ENCODE results near the gene ZNF654.
A peak's percentile ranks its signal among the peaks of the same experiment; 100 is the strongest.
"Not testable (repeated sequence)": the region's sequence is repeated elsewhere in the genome, so short reads cannot be mapped to it uniquely, and the experiment has no call there.

ZNF654 gene

DNA sequence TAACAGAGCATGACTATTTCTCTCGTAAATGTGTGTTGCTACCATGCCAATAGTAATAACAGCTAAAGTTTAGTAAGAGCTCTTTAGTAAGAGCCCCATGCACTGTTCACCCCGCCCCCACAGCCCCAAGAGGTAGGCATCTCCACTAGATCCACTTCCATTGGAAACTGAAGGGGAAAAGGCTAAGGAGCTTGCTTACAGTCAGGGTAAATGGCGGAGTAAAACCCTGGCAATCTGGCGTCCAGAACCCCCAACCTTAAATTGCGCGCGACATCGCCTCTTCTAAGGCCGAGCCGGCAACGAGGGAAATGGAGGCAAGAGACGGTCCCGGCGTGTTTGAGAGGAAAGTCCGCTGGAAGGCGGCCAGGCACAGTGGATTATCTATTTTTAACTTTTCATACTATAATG is 90.0 kb downstream of the ZNF654 start:
- peak overlapping the region; percentile 97 for H3K4me3 Mint-ChIP-seq
- peaks cover 2% of the 10 kb centered on the region for H3K36me3 Mint-ChIP-seq
- no peaks in the 10 kb centered on the region for H3K9me3 Mint-ChIP-seq
- peak overlapping the region; percentile 96 for H3K27ac Mint-ChIP-seq
- peaks cover 22% of the 10 kb centered on the region for H3K4me1 Mint-ChIP-seq
- H3K27me3 Mint-ChIP-seq = no peaks in the 10 kb centered on the region

DNA sequence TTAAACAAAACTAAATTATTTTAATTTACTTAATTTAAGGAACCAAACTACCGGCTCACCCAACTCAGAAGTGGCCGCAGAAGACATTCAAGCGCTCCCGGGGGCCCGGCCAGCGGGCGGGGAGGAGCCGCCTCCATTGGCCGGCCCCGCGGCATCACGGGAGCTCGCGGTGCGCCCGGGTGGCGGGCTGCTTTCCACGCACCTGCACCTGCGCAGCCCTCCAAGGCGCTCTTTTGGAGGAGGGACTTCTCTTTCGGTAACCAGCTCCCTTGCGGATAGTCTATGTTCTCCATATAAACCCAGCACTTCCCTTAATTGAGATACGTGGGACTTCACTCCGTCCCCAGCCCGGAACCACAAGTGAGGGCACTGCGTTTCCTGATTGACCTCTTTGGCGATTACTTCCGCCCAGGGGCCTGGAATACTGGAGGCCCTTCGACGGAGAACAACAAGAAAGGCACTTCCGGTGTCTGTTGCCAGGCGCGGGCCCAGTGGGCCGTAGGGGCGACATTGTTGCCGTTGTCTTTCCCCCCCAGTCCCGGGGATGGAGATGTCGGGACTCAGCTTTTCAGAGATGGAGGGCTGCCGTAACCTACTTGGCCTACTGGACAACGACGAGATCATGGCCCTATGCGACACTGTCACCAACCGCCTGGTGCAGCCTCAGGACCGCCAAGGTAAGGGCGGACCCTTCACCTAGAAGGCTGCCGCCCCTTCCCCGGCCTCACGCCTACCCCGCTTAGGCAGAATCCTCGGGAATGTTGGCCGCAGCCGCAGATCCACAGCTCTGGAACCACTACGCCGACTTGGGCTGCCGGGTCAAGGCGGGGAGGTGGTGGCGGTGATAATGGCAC is 90.7 kb downstream of the ZNF654 start, which contains the start of gene C3orf38:
Gene C3orf38, plus strand, starts transcription at position 451 of the 854 bp plus-strand sequence. Its CDS starts 94 bp downstream, at position 545.
- Mint-ChIP-seq H3K4me3 (peak within 1 kb of the TSS; percentile 98), H3K27me3 (no peaks in the 10 kb centered on the region), H3K27ac (peak within 1 kb of the TSS; percentile 98), H3K36me3 (peaks cover 4% of the 10 kb centered on the region), H3K4me1 (peaks cover 27% of the 10 kb centered on the region), H3K9me3 (no peaks in the 10 kb centered on the region)

DNA sequence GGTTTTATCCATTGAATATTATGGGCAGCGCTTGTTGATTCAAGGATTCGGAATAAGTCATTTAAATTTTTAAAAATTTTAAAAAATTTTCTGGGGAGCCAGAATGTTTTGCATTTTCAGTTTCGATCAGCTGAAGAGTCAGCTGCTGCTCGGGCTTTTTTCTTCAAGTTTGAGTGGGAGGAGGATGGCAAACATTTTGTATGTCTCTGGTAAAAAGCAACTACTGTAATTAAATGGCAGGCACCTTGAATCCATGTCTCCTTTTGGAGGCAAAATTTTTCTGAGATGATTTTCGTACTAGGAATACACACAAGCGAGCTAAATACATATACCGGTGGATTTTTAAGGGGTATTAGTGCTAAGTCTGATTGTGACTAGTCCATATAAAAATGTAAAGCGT is 91.3 kb downstream of the ZNF654 start:
- Mint-ChIP-seq H3K27ac (peak overlapping the region; percentile 98), H3K27me3 (no peaks in the 10 kb centered on the region), H3K4me1 (peaks cover 27% of the 10 kb centered on the region), H3K9me3 (no peaks in the 10 kb centered on the region), H3K36me3 (peaks cover 4% of the 10 kb centered on the region), H3K4me3 (peak overlapping the region; percentile 98)

DNA sequence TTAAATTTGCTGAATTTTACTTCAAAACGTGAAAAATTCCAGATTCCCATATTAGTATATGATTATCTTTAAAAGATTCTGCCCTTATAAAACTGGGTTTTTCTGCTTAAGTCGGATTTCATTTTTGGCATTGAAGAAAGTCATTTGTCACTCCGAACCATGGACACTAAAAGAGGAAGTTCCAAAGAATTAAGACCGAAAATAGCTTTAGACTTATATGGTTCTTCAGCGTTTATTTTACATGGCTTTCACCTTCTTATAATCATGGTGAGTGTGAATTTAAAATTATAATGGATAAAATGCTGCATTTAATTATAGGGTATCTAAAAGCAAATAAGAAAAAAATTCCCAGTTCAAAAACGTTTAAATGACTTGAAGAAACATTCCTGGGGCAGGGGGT is 91.8 kb downstream of the ZNF654 start:
- Mint-ChIP-seq H3K27me3 (no peaks in the 10 kb centered on the region), H3K9me3 (no peaks in the 10 kb centered on the region), H3K27ac (peak overlapping the region; percentile 98), H3K4me3 (peak overlapping the region; percentile 98), H3K4me1 (peaks cover 30% of the 10 kb centered on the region), H3K36me3 (peaks cover 7% of the 10 kb centered on the region)

DNA sequence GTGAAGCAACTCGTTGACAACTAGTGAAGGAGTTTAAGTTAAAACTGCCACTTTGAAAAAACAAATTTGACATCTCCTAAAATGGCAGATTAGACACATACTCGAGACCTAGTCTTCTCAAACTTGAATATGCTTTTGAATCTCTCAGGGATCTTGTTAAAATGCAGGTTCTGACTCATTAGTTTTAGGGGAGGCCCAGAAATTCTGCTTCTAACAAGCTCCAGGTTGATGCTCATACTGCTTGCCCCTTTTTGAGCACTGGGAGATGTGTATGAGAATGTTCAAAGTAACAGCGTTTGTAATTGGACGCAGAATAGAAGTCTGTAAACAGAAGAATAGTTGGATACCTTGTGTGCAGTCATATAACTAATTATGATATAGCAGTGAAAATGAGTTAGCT is 92.3 kb downstream of the ZNF654 start:
- H3K4me3 Mint-ChIP-seq = peak overlapping the region; percentile 98
- peaks cover 9% of the 10 kb centered on the region for H3K36me3 Mint-ChIP-seq
- peaks cover 35% of the 10 kb centered on the region for H3K4me1 Mint-ChIP-seq
- no peaks in the 10 kb centered on the region for H3K9me3 Mint-ChIP-seq
- no peaks in the 10 kb centered on the region for H3K27me3 Mint-ChIP-seq
- peak overlapping the region; percentile 98 for H3K27ac Mint-ChIP-seq

DNA sequence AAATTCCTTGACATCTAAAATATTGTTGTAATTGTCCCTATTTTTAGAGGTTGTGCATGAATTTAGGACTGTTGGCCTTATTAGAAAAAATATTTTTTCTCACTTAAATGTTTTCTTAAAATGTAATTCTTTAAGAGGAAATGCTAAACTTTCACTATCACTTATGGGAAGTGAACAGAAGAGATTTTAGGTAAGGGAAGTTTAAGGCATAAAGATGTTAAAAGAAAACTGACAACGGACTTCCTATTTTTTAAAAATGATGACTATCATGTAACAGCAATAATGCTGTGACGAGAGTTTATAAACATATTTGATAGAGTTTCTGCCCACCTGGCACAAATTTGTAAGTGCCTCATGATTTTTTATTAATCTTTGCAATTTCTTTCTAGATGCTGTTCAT is 93.8 kb downstream of the ZNF654 start:
- H3K4me1 Mint-ChIP-seq = peaks cover 47% of the 10 kb centered on the region
- peak overlapping the region; percentile 10 for H3K27ac Mint-ChIP-seq
- H3K4me3 Mint-ChIP-seq = peak overlapping the region; percentile 54

DNA sequence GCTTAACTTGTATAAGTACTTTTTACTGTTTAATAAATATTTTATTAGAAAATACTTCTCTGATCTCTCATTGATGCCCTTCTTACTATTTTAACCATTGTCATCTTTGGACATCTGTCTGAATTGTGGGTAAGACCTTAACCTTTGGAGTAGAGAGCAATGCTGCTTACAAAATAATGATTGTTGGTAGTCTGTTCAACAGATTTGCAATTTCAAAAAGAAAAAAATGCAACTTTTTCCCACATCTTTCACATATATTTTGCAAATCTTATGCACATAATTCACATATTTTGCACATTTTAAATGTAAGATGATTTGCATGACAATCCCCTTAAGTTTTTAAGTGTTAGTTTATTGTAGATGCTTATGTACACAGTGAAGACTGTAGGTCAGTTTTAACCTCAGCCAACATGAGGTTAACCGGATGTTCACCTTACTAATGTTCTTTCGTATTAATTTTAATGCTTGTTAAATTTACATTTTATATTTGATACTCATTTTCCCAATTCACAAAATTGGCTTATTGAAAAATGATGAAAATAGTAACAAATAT is 107.4 kb downstream of the ZNF654 start:
- Mint-ChIP-seq H3K27me3 (no peaks in the 10 kb centered on the region), H3K4me3 (no peak overlapping the region)

More for the DNA sequence above, 93.8 kb downstream of the ZNF654 start:
- H3K36me3 Mint-ChIP-seq = peaks cover 17% of the 10 kb centered on the region
- H3K27me3 Mint-ChIP-seq = no peaks in the 10 kb centered on the region
- H3K9me3 Mint-ChIP-seq = no peaks in the 10 kb centered on the region

DNA sequence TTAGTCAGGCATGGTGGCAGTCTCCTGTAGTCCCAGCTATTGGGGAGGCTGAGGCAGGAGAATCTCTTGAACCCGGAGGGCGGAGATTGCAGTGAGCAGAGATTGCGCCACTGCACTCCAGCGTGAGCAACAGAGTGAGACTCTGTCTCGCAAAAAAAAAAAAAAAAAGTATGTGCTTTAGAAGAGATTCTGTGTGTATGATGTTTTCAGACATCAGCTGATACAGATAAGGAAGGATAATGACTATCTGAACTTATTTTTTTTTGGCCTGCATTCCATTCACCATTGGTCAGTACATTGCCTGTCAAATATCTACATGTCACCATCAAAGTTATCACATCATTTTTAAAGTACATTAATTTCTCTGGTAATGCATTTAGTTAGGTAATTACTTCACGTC is 108.1 kb downstream of the ZNF654 start:
- Mint-ChIP-seq H3K4me1 (peaks cover 16% of the 10 kb centered on the region), H3K9me3 (no peaks in the 10 kb centered on the region), H3K4me3 (no peak overlapping the region), H3K36me3 (peaks cover 25% of the 10 kb centered on the region), H3K27ac (no peak overlapping the region), H3K27me3 (no peaks in the 10 kb centered on the region)

More for the DNA sequence above, 107.4 kb downstream of the ZNF654 start:
- H3K36me3 Mint-ChIP-seq = peaks cover 26% of the 10 kb centered on the region
- no peak overlapping the region for H3K27ac Mint-ChIP-seq
- H3K4me1 Mint-ChIP-seq = peaks cover 20% of the 10 kb centered on the region
- no peaks in the 10 kb centered on the region for H3K9me3 Mint-ChIP-seq

DNA sequence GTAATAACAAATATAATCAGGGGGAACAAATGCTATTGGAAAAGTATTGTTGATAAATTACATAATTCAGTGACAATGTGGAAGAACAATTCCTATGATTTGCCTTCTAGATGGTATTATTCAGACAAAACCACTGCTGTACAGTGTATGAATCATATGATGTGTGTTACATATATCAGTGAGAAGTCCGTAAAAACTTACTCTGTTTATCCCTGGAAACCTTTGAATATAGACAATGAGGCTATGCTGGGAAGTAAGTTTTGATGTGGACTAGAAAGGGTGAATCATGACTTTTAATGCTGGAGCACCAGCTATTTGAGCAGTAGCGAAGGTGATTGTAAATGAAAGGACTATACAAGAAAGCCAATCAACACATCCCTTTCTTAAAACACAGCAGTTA is 108.6 kb downstream of the ZNF654 start:
- Mint-ChIP-seq H3K4me1 (peaks cover 10% of the 10 kb centered on the region), H3K27me3 (no peaks in the 10 kb centered on the region), H3K27ac (no peak overlapping the region), H3K36me3 (peaks cover 23% of the 10 kb centered on the region), H3K9me3 (no peaks in the 10 kb centered on the region), H3K4me3 (no peak overlapping the region)

DNA sequence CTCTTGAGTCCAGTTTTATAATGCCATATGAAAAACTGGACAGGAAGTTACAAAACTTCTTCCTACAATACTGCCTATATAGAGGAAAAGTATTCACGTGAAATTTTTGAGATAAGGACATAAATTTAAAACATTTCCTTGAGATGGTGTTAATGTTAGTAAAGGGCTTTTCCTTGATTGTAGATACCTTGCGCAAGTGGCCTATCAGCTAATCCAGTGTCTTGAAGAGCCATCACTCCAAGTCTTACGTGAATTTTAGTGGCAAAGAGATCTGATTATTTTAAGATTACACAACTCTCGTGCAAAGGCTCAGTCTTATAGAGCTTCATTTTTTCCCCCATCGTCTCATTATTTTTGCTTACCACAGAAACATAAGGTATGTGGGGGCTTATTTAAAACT is 109.1 kb downstream of the ZNF654 start:
- Mint-ChIP-seq H3K4me1 (peaks cover 6% of the 10 kb centered on the region), H3K27ac (no peak overlapping the region)

DNA sequence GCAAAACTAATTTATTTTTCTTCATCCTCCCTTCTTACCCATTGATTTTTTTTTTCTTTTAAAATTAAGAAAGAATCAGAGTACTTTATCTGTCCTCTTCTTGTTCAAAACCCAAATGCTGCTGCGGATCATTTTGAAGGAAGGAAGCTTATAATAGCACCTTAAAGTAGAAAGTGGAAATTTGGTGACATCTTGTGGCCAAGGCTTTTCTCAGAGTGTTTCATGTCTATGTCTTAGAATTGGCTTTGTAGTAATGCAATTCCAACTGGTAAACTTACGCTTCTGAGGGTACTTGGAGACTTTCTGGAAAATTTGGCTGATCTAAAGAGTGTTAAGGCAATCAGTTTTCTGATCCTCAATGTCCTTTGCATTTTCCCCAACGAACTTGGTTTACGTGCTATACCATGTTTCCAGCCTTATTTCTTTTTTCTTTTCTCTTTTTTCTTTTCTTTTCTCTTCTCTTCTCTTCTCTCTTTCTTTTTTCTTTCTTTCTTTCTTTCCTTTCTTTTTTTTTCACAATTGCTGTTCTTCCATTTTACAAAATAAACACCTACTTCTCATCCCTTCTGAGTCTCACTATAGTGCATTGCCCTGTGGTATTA is 121.4 kb downstream of the ZNF654 start:
- Mint-ChIP-seq H3K36me3 (peaks cover 2% of the 10 kb centered on the region), H3K27me3 (no peaks in the 10 kb centered on the region), H3K27ac (no peak overlapping the region), H3K9me3 (no peaks in the 10 kb centered on the region), H3K4me1 (peaks cover 7% of the 10 kb centered on the region), H3K4me3 (no peak overlapping the region)

More for the DNA sequence above, 109.1 kb downstream of the ZNF654 start:
- Mint-ChIP-seq H3K36me3 (peaks cover 21% of the 10 kb centered on the region), H3K4me3 (no peak overlapping the region), H3K27me3 (no peaks in the 10 kb centered on the region), H3K9me3 (no peaks in the 10 kb centered on the region)

DNA sequence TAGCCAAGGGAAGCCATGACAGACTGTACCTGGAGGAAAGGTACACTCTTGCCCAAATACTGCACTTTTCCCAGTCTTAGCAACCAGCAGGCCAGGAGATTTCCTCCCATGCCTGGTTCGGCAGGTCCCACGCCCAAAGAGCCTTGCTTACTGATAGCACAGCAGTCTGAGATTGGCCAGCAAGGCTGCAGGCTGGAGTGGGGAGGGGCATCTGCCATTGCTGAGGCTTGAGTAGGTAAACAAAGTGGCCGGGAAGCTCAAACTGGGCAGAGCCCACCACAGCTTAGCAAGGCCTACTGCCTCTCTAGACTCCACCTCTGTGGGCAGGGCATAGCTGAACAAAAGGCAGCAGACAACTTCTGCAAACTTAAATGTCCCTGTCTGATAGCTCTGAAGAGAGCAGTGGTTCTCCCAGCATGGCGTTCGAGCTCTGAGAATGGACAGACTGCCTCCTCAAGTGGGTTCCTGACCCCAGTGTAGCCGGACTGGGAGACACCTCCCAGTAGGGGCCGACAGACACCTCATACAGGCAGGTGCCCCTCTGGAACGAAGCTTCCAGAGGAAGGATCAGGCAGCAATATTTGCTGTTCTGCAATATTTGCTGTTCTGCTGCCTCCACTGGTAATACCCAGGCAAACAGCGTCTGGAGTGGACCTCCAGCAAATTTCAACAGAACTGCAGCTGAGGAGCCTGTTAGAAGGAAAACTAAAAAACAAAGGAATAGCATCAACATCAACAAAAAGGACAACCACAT is 123.3 kb downstream of the ZNF654 start:
- not testable (repeated sequence) for H3K4me1 Mint-ChIP-seq, H3K9me3 Mint-ChIP-seq, H3K27me3 Mint-ChIP-seq, H3K27ac Mint-ChIP-seq, H3K36me3 Mint-ChIP-seq, H3K4me3 Mint-ChIP-seq

DNA sequence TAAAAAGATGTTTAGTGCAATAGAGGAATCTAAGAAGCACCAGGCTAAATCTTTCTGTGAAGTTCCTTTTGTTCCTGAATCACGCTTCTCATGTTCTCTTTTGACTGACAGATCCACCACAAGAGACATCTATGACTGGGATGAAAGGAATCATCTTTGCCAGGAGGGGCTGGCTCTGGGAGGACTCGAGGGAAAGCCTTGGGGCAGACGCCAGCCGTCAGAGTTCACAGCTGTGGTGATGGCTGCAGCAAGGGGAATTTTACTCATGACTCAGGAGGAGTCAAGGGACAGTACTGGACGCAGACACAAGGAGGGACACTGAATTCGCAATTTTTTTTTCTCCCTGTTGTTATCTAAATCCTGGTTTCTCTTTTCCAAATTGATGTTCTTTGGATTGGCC is 129.4 kb downstream of the ZNF654 start:
- Mint-ChIP-seq H3K27ac (no peak overlapping the region), H3K27me3 (no peaks in the 10 kb centered on the region), H3K9me3 (peaks cover 9% of the 10 kb centered on the region), H3K4me1 (peaks cover 3% of the 10 kb centered on the region), H3K36me3 (peaks cover 2% of the 10 kb centered on the region), H3K4me3 (no peak overlapping the region)

DNA sequence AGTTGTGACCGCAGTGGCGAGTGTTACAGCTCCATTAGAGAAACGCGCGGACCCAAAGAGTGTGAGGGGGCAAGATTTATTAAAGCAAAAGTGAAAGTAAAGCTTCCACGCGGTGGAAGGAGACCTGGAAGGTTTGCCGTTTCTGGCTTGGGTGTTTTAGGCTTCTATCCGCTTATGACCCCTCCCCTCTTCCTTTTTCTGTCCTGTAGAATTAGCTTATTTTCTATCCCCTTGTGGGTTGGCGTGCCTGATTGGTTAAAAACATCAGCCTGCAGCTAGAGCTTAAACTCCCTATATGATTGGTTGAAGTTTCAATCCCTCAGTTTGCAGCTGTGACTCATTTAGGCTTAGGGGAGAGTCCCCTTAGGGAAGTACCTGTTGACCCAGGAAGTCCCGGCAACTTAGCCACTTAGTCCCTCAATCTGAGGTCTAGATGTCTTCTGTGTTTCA is 130.3 kb downstream of the ZNF654 start:
- Mint-ChIP-seq H3K36me3 (peaks cover 2% of the 10 kb centered on the region), H3K9me3 (peaks cover 9% of the 10 kb centered on the region), H3K27ac (no peak overlapping the region), H3K27me3 (no peaks in the 10 kb centered on the region), H3K4me1 (peaks cover 3% of the 10 kb centered on the region), H3K4me3 (no peak overlapping the region)

DNA sequence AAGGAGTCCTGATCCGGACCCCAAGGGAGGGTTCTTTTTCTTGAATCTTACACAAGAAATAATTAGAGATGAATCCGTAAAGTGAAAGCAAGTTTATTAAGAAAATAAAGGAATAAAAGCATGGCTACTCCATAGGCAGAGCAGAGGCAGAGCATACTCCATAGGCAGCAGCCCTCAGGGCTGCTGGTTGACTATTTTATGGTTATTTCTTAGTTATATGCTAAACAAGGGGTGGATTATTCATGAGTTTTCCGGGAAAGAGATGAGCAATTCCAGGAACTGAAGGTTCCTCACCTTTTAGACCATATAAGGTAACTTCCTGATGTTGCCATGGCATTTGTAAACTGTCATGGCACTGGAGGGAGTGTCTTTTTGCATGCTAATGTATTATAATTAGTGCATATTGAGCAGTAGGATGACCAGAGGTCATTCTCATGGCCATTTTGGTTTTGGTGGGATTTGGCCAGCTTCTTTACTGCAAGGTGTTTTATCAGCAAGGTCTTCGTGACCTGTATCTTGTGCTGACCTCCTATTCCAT is 132.9 kb downstream of the ZNF654 start:
- Mint-ChIP-seq H3K27me3 (no peaks in the 10 kb centered on the region), H3K9me3 (peaks cover 9% of the 10 kb centered on the region), H3K4me1 (peaks cover 3% of the 10 kb centered on the region), H3K36me3 (no peaks in the 10 kb centered on the region), H3K27ac (no peak overlapping the region), H3K4me3 (no peak overlapping the region)

All from activated naive CD4-positive, alpha-beta T cell treated with anti-CD3 and anti-CD28 coated beads, Interleukin-2, amount 50 U/mL, for 24 hours (primary cell).